ENCODE measurements around the gene OR4D10.

GRCh38 chr11:59459916-59460315, 13.2 kb upstream of the OR4D10 start:
- no peak for TF ChIP-seq CTCF (IDR thresholded peaks at IDR 0.05; ENCODE audit: low read length)
- TF ChIP-seq EZH2 (optimal IDR thresholded peaks at IDR 0.05; ENCODE audit: low read depth, low read length), result no peak
- no peak for TF ChIP-seq EZH2phosphoT487 (IDR thresholded peaks at IDR 0.05; ENCODE audit: low read length)
